Loucy (cell line): ENCODE data around the gene GIPR.

Source experiments
- EZH2phosphoT487 ChIP-seq: fragments of 200-600 bp; IDR thresholded peaks from 2 replicates; pipeline ENCODE4 v1.6.1; 2018; ENCODE audit warnings: antibody characterized with exemption, mild to moderate bottlenecking, moderate library complexity, borderline replicate concordance
- TF ChIP-seq, protein P1 (sequence below): fragments of 200-600 bp; sonication (generic); conservative IDR thresholded peaks from 2 replicates; pipeline ENCODE4 v1.5.1; 2014; ENCODE audit warnings: mild to moderate bottlenecking, antibody characterized with exemption, low read length

DNA sequence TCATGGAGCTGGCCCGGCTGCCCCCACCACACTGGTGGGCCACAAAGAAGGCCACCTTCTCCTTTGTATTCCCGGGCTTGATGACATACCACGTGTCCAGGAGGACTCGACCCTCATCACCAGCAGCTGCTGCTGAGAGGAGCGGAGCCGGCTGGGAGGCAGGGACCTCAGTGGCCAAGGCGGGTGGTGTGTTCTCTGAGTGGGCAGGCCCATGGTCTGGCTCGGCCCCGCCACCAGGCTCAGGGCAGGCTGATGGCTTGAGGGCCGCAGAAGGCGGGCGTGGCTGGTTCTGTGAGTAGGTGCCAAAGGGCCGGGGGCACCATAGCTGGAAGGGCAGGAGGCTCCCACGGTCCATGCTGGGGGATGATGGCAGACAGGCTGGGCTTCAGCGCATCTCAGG, 45.1 kb downstream of the GIPR start:
- TF ChIP-seq, protein P1, sequence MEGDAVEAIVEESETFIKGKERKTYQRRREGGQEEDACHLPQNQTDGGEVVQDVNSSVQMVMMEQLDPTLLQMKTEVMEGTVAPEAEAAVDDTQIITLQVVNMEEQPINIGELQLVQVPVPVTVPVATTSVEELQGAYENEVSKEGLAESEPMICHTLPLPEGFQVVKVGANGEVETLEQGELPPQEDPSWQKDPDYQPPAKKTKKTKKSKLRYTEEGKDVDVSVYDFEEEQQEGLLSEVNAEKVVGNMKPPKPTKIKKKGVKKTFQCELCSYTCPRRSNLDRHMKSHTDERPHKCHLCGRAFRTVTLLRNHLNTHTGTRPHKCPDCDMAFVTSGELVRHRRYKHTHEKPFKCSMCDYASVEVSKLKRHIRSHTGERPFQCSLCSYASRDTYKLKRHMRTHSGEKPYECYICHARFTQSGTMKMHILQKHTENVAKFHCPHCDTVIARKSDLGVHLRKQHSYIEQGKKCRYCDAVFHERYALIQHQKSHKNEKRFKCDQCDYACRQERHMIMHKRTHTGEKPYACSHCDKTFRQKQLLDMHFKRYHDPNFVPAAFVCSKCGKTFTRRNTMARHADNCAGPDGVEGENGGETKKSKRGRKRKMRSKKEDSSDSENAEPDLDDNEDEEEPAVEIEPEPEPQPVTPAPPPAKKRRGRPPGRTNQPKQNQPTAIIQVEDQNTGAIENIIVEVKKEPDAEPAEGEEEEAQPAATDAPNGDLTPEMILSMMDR: no peak
- no peak for TF ChIP-seq EZH2phosphoT487
